ENCODE data around the gene ALG9.

DNA sequence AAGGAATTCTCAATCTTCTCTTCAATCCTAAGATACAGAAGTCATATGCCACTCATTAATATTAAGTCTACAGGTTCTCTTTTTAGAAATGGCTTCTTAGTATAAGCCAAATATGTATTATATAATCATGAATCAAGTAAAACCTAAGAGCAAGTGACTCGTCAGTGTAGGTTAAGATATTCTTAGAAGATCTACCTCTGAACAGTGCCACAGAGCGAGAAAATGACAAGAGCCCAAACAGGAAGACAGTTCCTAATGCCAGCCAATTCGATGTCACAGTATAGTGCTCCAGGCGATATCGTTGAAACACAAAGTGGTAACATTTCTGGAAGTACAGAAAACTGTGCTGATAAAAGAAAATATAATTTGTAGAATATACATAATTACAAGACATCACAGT lies 33.3 kb downstream of the ALG9 start:
- TF ChIP-seq, protein P1, sequence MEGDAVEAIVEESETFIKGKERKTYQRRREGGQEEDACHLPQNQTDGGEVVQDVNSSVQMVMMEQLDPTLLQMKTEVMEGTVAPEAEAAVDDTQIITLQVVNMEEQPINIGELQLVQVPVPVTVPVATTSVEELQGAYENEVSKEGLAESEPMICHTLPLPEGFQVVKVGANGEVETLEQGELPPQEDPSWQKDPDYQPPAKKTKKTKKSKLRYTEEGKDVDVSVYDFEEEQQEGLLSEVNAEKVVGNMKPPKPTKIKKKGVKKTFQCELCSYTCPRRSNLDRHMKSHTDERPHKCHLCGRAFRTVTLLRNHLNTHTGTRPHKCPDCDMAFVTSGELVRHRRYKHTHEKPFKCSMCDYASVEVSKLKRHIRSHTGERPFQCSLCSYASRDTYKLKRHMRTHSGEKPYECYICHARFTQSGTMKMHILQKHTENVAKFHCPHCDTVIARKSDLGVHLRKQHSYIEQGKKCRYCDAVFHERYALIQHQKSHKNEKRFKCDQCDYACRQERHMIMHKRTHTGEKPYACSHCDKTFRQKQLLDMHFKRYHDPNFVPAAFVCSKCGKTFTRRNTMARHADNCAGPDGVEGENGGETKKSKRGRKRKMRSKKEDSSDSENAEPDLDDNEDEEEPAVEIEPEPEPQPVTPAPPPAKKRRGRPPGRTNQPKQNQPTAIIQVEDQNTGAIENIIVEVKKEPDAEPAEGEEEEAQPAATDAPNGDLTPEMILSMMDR (IDR thresholded peaks at IDR 0.05), result no peak
- TF ChIP-seq POLR2AphosphoS5 (IDR thresholded peaks at IDR 0.05) (no peak), POLR2A (IDR thresholded peaks at IDR 0.05) (no peak)
